Ovary (tissue), 3 donors: Measurements from ENCODE around the gene ADPRM.

Source experiments
- CTCF ChIP-seq, 3 donors: fragments of 450-650 bp in 2 of 3; fragments of 200-600 bp in 1 of 3; IDR thresholded peaks; one replicate each; pipeline versions ENCODE4 v1.5.1 to v1.8.0; 2016 to 2022; ENCODE audit warnings: antibody characterized with exemption in 3 of 3, mild to moderate bottlenecking in 1 of 3
- POLR2A ChIP-seq: fragments of 450-650 bp; IDR thresholded peaks from one replicate; pipeline ENCODE4 v1.6.1; 2017; ENCODE audit warnings: antibody characterized with exemption, mild to moderate bottlenecking, moderate library complexity
- donor health status: DM: no; HTN: no; CAD: no.

GRCh38 chr17:10751563-10751962 is 54.2 kb downstream of the ADPRM start:
- TF ChIP-seq CTCF (IDR thresholded peaks at IDR 0.05), result no peak
- TF ChIP-seq POLR2A, result no peak
